WTC11 (cell line): Measurements from ENCODE around the gene MFSD11. TPM values are rescaled to one million over a fixed set of nuclear protein-coding genes. Genes with fewer than 3 reads are reported as not detected.
A peak's percentile ranks its signal among the peaks of the same experiment; 100 is the strongest.

Source experiments
- ATAC-seq: fragments of 200-7000 bp; cut with Tn5 transposase; 2 replicates; pipeline ENCODE4 v1.10.0; 2021; ENCODE audit warnings: mild to moderate bottlenecking, moderate library complexity
- CTCF ChIA-PET: fragments of 300-600 bp; sonication (Branson Sonifier 250); formaldehyde crosslinking; loops from one replicate; lab custom pipeline; 2021; ENCODE audit warnings: antibody characterized with exemption; lab: Charles Lee
- POLR2A ChIA-PET: fragments of 350-600 bp; sonication (Branson Sonifier 250); formaldehyde crosslinking; loops from one replicate; lab custom pipeline; 2021; ENCODE audit warnings: antibody characterized with exemption; lab: Charles Lee
- DNase-seq: peaks from one replicate; pipeline ENCODE4 v3.0.0; 2021; ENCODE audit warnings: low spot score
- H3K27ac Mint-ChIP-seq: 2 replicates; pipeline ENCODE4 v1.8.0; 2021; ENCODE audit warnings: mixed read lengths
- H3K27me3 Mint-ChIP-seq: 2 replicates; pipeline ENCODE4 v1.8.0; 2021; ENCODE audit warnings: low read depth, mild to moderate bottlenecking, moderate library complexity, mixed read lengths
- H3K36me3 Mint-ChIP-seq: 2 replicates; pipeline ENCODE4 v1.8.0; 2021; ENCODE audit warnings: mixed read lengths
- H3K4me1 Mint-ChIP-seq: 2 replicates; pipeline ENCODE4 v1.8.0; 2022; ENCODE audit warnings: mixed read lengths
- H3K4me3 Mint-ChIP-seq: 2 replicates; pipeline ENCODE4 v1.8.0; 2021; ENCODE audit warnings: mild to moderate bottlenecking, moderate library complexity, mixed read lengths
- H3K9me3 Mint-ChIP-seq: 2 replicates; pipeline ENCODE4 v1.8.0; 2021; ENCODE audit warnings: mixed read lengths
- CBFB ChIP-seq: sonication (generic); formaldehyde crosslinking; IDR thresholded peaks from 2 replicates; pipeline ENCODE4 v1.8.1; 2022; ENCODE audit warnings: mild to moderate bottlenecking, low read depth, missing genetic modification reagents
- CREM ChIP-seq: sonication (generic); formaldehyde crosslinking; IDR thresholded peaks from 2 replicates; pipeline ENCODE4 v1.8.1; 2022; ENCODE audit warnings: mild to moderate bottlenecking, missing genetic modification reagents, moderate library complexity
- EMX1 ChIP-seq: fragments of 250-450 bp; sonication (Bioruptor Pico); IDR thresholded peaks from 2 replicates; pipeline ENCODE4 v1.8.0; 2021; ENCODE audit warnings: mild to moderate bottlenecking
- ESRRA ChIP-seq: sonication (generic); formaldehyde crosslinking; IDR thresholded peaks from 2 replicates; pipeline ENCODE4 v1.8.1; 2022; ENCODE audit warnings: mild to moderate bottlenecking, missing genetic modification reagents, borderline replicate concordance
- KAT7 ChIP-seq: sonication (generic); formaldehyde crosslinking; IDR thresholded peaks from 2 replicates; pipeline ENCODE4 v1.8.1; 2023; ENCODE audit warnings: missing genetic modification reagents, mild to moderate bottlenecking, borderline replicate concordance
- NR1H2 ChIP-seq: sonication (generic); formaldehyde crosslinking; IDR thresholded peaks from 2 replicates; pipeline ENCODE4 v1.9.0; 2021; ENCODE audit warnings: mild to moderate bottlenecking, moderate library complexity, missing genetic modification reagents
- ZNF138 ChIP-seq: sonication (generic); formaldehyde crosslinking; conservative IDR thresholded peaks from 2 replicates; pipeline ENCODE4 v1.8.1; 2022; ENCODE audit warnings: mild to moderate bottlenecking, moderate library complexity, missing genetic modification reagents
- ZNF416 ChIP-seq: fragments of 250-450 bp; sonication (Bioruptor Pico); IDR thresholded peaks from 2 replicates; pipeline ENCODE4 v1.9.0; 2021; ENCODE audit warnings: mild to moderate bottlenecking, inconsistent platforms
- ZNF423 ChIP-seq: fragments of 250-450 bp; sonication (Bioruptor Pico); IDR thresholded peaks from 2 replicates; pipeline ENCODE4 v2.1.2; 2022; ENCODE audit warnings: mild to moderate bottlenecking, moderate library complexity
- ZNF671 ChIP-seq: fragments of 250-450 bp; sonication (Bioruptor Pico); IDR thresholded peaks from 2 replicates; pipeline ENCODE4 v1.8.0; 2021; ENCODE audit warnings: mild to moderate bottlenecking
- total RNA-seq: library from RNA; stranded (reverse); gene quantifications from 3 replicates; pipeline ENCODE4 v1.2.3, GENCODE V29; 2021
- TF ChIP-seq, protein P1 (sequence below): fragments of 250-450 bp; sonication (Bioruptor Pico); conservative IDR thresholded peaks from 2 replicates; pipeline ENCODE4 v1.9.0; 2021; ENCODE audit warnings: mild to moderate bottlenecking
- TF ChIP-seq, protein P2 (sequence below): sonication (generic); formaldehyde crosslinking; IDR thresholded peaks from 2 replicates; pipeline ENCODE4 v1.8.1; 2022; ENCODE audit warnings: low read depth, mild to moderate bottlenecking, moderate library complexity, missing genetic modification reagents, borderline replicate concordance
- TF ChIP-seq, protein P3 (sequence below): fragments of 250-450 bp; sonication (Bioruptor Pico); IDR thresholded peaks from 2 replicates; pipeline ENCODE4 v1.9.0; 2021; ENCODE audit warnings: mild to moderate bottlenecking
- TF ChIP-seq, protein P4 (sequence below): sonication (generic); formaldehyde crosslinking; IDR thresholded peaks from 2 replicates; pipeline ENCODE4 v1.8.1; 2022; ENCODE audit warnings: mild to moderate bottlenecking, moderate library complexity, missing genetic modification reagents
- TF ChIP-seq, protein P5 (sequence below): sonication (generic); formaldehyde crosslinking; IDR thresholded peaks from 2 replicates; pipeline ENCODE4 v1.8.1; 2022; ENCODE audit warnings: mild to moderate bottlenecking, missing genetic modification reagents, moderate library complexity, borderline replicate concordance
- TF ChIP-seq, protein P6 (sequence below): sonication (generic); formaldehyde crosslinking; IDR thresholded peaks from 2 replicates; pipeline ENCODE4 v1.8.1; 2022; ENCODE audit warnings: missing genetic modification reagents, borderline replicate concordance
- TF ChIP-seq, protein P7 (sequence below): sonication (generic); formaldehyde crosslinking; IDR thresholded peaks from 2 replicates; pipeline ENCODE4 v1.8.0; 2022; ENCODE audit warnings: mild to moderate bottlenecking, missing genetic modification reagents

The MFSD11 gene
- total RNA-seq, 1 experiment from 2014 or later, result 16.6 TPM

DNA sequence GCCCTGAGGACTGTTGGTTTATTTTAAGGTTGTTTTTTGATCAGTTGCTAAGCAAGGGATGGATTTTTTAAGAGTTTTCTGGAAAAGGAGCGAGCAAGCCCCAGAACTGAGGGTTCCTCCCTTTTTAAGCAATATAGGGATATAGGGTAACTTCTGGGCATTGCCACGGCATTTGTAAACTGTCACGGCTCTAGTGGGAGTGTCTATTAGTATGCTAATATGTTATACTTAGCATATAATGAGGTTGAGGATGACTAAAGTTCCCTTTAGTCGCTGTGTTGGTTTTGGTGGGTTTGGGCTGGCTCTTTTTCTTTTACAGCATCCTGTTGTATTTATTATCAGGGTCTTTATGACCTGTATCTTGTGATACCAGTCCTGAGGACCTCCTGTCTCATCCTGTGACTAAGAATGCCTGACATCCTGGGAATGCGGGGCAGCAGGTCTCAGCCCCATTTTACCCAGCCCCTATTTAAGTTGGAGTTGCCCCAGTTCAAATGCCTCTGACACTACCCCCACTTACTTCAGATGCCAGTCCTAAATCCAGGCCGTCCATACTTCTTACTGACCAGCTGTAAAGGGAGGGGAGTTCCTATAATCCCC, 59.4 kb downstream of the MFSD11 start:
- ChIA-PET CTCF (interaction anchor here (1.2 to 1.6 kb wide), 2 partner anchors 169 to 259 kb away, joined by 3 to 6 read pairs; no protein-coding TSS in a partner anchor), POLR2A (no interaction called here)
- Mint-ChIP-seq H3K27me3 (no peaks in the 10 kb centered on the region; the same call in 1 of the 2 replicates), H3K4me3 (no peak overlapping the region), H3K27ac (0 out of 2 replicates have a peak overlapping the region, but pooled peaks have one; percentile 19), H3K36me3 (peaks cover 13% of the 10 kb centered on the region), H3K4me1 (peaks cover 12% of the 10 kb centered on the region), H3K9me3 (peaks cover 22% of the 10 kb centered on the region)
- TF ChIP-seq, protein P1, sequence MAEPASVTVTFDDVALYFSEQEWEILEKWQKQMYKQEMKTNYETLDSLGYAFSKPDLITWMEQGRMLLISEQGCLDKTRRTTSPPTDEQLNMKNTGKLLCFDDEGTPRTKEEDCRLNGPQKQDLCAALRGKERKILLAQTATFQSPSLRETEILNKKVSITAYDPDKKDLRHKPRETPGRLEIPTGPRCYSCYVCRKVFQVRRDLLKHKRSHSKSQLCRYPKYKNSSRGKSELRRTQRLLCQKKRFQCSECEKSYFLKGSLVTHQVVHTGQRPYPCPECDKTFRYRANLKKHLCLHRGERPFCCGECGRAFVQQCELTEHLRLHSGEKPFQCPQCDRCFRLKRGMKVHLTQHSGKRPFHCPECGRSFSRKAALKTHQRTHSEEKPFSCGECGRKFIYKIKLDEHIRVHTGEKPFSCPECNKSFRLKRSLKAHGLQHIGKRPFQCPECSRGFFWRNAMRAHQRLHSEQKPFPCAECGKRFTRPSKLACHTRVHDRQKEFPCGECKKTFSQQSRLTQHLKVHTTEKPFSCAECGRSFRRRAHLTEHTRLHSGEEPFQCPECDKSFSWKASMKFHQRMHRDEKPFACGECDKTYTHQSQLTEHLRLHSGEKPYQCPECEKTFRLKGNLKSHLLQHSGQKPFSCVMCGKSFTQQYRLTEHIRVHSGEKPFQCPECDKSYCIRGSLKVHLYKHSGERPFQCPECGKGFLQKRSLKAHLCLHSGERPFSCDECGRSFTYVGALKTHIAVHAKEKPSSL (CRISPR knock-in tag), result no peak
- TF ChIP-seq NR1H2 (no peak), CBFB (CRISPR knock-in tag) (no peak), ESRRA (no peak)
- TF ChIP-seq, protein P2, sequence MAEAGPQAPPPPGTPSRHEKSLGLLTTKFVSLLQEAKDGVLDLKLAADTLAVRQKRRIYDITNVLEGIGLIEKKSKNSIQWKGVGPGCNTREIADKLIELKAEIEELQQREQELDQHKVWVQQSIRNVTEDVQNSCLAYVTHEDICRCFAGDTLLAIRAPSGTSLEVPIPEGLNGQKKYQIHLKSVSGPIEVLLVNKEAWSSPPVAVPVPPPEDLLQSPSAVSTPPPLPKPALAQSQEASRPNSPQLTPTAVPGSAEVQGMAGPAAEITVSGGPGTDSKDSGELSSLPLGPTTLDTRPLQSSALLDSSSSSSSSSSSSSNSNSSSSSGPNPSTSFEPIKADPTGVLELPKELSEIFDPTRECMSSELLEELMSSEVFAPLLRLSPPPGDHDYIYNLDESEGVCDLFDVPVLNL, result no peak
- TF ChIP-seq, protein P3, sequence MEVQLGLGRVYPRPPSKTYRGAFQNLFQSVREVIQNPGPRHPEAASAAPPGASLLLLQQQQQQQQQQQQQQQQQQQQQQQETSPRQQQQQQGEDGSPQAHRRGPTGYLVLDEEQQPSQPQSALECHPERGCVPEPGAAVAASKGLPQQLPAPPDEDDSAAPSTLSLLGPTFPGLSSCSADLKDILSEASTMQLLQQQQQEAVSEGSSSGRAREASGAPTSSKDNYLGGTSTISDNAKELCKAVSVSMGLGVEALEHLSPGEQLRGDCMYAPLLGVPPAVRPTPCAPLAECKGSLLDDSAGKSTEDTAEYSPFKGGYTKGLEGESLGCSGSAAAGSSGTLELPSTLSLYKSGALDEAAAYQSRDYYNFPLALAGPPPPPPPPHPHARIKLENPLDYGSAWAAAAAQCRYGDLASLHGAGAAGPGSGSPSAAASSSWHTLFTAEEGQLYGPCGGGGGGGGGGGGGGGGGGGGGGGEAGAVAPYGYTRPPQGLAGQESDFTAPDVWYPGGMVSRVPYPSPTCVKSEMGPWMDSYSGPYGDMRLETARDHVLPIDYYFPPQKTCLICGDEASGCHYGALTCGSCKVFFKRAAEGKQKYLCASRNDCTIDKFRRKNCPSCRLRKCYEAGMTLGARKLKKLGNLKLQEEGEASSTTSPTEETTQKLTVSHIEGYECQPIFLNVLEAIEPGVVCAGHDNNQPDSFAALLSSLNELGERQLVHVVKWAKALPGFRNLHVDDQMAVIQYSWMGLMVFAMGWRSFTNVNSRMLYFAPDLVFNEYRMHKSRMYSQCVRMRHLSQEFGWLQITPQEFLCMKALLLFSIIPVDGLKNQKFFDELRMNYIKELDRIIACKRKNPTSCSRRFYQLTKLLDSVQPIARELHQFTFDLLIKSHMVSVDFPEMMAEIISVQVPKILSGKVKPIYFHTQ (CRISPR knock-in tag), result no peak
- TF ChIP-seq, protein P4, sequence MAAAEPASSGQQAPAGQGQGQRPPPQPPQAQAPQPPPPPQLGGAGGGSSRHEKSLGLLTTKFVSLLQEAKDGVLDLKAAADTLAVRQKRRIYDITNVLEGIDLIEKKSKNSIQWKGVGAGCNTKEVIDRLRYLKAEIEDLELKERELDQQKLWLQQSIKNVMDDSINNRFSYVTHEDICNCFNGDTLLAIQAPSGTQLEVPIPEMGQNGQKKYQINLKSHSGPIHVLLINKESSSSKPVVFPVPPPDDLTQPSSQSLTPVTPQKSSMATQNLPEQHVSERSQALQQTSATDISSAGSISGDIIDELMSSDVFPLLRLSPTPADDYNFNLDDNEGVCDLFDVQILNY (CRISPR knock-in tag), result no peak
- TF ChIP-seq, protein P5, sequence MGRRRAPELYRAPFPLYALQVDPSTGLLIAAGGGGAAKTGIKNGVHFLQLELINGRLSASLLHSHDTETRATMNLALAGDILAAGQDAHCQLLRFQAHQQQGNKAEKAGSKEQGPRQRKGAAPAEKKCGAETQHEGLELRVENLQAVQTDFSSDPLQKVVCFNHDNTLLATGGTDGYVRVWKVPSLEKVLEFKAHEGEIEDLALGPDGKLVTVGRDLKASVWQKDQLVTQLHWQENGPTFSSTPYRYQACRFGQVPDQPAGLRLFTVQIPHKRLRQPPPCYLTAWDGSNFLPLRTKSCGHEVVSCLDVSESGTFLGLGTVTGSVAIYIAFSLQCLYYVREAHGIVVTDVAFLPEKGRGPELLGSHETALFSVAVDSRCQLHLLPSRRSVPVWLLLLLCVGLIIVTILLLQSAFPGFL (CRISPR knock-in tag), result no peak
- DNase-seq (no peak), ATAC-seq (peak; percentile 53; the same call in 1 of the 2 replicates)

DNA sequence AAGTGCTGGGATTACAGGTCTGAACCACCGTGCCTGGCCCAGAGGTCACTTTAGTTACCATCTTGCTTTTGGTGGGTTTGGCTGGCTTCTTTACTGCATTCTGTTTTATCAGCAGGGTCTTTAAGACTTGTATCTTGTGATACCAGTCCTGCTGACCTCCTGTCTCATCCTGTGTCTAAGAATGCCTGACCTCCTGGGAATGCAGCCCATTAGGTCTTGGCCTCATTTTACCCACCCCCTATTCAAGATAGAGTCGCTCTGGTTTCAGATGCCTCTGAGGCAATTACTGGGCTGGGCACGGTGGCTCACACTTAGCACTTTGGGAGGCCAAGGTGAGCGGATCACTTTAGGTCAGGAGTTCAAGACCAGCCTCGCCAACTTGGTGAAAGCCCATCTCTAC, 63.8 kb downstream of the MFSD11 start:
- ATAC-seq (no peak), DNase-seq (no peak)
- no peak for TF ChIP-seq ZNF671 (CRISPR knock-in tag)
- Mint-ChIP-seq H3K27ac (no peak overlapping the region), H3K9me3 (peaks cover 3% of the 10 kb centered on the region), H3K36me3 (peaks cover 2% of the 10 kb centered on the region; the same call in 1 of the 2 replicates), H3K4me1 (peaks cover 13% of the 10 kb centered on the region), H3K27me3 (no peaks in the 10 kb centered on the region), H3K4me3 (no peak overlapping the region)
- ChIA-PET POLR2A (interaction anchor here (0.6 kb wide), 1 partner anchor 349 kb away, joined by 3 read pairs; no protein-coding TSS in a partner anchor), CTCF (interaction anchor here (0.6 to 1.0 kb wide), 2 partner anchors 34 to 204 kb away, joined by 4 to 5 read pairs; no protein-coding TSS in a partner anchor)

DNA sequence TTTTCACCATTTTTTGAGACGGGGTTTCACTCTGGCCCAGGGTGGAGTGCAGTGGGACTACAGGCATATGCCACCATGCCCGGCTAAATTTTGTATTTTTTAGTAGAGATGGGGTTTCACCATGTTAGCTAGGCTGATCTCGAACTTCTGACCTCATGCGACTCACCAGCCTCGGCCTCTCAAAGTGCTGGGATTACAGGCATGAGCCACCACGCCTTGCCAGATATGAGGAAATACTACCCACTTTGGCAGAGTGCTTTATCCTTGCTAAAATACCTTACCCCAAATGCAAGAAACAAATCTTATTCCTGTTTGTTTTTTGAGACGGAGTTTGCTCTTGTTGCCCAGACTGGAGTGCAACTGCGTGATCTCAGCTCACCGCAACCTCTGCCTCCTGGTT, 67.4 kb downstream of the MFSD11 start:
- peaks cover 6% of the 10 kb centered on the region; the same call in 1 of the 2 replicates for H3K36me3 Mint-ChIP-seq
- no peaks in the 10 kb centered on the region for H3K27me3 Mint-ChIP-seq
- POLR2A ChIA-PET, result no interaction called here
- DNase-seq (no peak), ATAC-seq (no peak)
- no peak overlapping the region for H3K27ac Mint-ChIP-seq
- peaks cover 5% of the 10 kb centered on the region for H3K4me1 Mint-ChIP-seq
- CTCF ChIA-PET, result interaction anchor here (0.6 kb wide), 1 partner anchor 176 kb away, joined by 6 read pairs; no protein-coding TSS in a partner anchor
- peaks cover 11% of the 10 kb centered on the region for H3K9me3 Mint-ChIP-seq
- no peak overlapping the region for H3K4me3 Mint-ChIP-seq
- no peak for TF ChIP-seq CREM (CRISPR knock-in tag)
- no peak for TF ChIP-seq ZNF423 (CRISPR knock-in tag)
- no peak for TF ChIP-seq ZNF416 (CRISPR knock-in tag)
- TF ChIP-seq, protein P6, sequence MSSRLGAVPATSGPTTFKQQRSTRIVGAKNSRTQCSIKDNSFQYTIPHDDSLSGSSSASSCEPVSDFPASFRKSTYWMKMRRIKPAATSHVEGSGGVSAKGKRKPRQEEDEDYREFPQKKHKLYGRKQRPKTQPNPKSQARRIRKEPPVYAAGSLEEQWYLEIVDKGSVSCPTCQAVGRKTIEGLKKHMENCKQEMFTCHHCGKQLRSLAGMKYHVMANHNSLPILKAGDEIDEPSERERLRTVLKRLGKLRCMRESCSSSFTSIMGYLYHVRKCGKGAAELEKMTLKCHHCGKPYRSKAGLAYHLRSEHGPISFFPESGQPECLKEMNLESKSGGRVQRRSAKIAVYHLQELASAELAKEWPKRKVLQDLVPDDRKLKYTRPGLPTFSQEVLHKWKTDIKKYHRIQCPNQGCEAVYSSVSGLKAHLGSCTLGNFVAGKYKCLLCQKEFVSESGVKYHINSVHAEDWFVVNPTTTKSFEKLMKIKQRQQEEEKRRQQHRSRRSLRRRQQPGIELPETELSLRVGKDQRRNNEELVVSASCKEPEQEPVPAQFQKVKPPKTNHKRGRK (CRISPR knock-in tag), result no peak
- TF ChIP-seq EMX1, result no peak
- no peak for TF ChIP-seq ZNF138 (CRISPR knock-in tag)
- TF ChIP-seq, protein P7, sequence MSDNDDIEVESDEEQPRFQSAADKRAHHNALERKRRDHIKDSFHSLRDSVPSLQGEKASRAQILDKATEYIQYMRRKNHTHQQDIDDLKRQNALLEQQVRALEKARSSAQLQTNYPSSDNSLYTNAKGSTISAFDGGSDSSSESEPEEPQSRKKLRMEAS (CRISPR knock-in tag), result no peak
- TF ChIP-seq KAT7 (CRISPR knock-in tag), result no peak
